Stimulated activated CD4-positive, alpha-beta T cell treated with anti-CD3 and anti-CD28 coated beads, Interleukin-12 subunit alpha, Interleukin-12 subunit beta, amount 100 ng/mL, for 48 hours (primary cell): ENCODE results near the gene NCOA1.
"Not testable (repeated sequence)": the region's sequence is repeated elsewhere in the genome, so short reads cannot be mapped to it uniquely, and the experiment has no call there.

ENCODE experiments used
- DNase-seq, 3 donors: peaks; one replicate each; pipeline ENCODE4 v3.0.0-alpha.2; 2020; ENCODE audit warnings: low read depth in 2 of 3, low spot score in 1 of 3

NCOA1 gene

DNA sequence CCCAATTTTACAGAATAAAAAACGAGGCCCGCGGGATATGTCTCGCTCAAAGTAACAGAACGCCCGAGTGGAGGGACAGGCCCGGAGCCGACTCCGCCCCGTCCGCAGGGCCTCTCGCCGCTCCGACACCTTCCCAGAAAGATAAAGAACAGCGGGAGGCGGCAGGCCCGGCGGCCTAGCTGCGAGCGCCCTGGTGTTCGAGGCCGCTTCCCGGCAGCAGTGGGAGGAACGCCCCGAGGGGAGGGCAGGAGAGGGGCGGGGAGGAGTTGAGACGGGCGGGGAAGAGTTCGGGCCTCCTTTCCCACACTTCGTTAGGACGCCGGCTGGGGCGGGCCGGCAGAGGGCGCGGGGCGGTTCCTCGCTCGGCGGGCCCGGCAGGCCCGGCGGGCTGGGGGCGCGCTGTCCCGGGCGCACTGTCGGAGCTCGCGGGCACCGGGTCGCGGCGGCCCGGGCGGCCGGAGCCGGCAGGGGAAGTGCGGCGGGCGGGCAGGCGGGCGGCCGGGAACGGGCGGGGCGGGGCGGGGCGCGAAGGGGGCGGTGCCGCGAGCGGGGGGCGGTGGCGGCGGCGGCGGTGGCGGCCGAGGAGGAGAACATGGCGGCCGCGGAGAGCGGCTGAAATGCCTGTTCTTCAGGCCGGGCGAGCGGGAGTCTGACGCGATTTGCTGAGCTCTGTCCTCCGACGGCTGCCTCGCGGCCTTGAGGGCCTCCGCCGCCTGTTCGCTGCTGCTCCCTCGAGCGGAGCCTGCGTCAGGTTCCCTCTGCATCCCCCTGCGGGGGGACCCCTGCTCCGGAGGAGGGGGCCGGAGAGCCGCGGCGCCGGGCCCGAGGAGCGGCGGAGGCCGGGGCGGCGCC, at the start of gene NCOA1:
TSS of gene NCOA1 (plus strand) at position 565 of the 852 bp plus-strand sequence. CDS start 167,424 bp downstream, outside the sequence.
- peak; percentile 84 to 89 (median 86) for DNase-seq

DNA sequence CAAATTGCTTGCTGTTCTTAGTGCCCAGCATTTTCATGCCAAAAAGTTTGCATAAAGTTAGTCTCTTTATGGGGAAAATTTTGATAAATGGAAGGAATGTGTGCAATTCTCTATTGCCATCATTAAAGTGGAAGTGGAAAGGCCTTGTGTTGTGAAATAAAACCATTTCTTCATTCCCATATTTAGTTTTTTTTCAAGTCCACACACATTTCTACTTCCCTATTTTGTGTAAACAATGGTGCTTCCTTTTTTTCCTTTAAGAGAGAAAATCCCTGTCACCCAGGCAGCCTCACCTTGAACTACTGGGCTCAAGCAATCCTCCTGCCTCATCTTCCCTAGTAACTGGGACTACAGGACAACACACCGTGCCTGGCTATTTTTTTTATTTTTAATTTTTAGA, 42.3 kb upstream of the NCOA1 start:
- no peak for DNase-seq

- DNase-seq: no peak
Measured at GRCh38 chr2:24449344-24449743, 41.7 kb upstream of the NCOA1 start.

- DNase-seq: no peak
Measured at GRCh38 chr2:24451805-24452501, 39.1 kb upstream of the NCOA1 start.

GRCh38 chr2:24452502-24452885, 38.6 kb upstream of the NCOA1 start:
- no peak for DNase-seq

- no peak for DNase-seq
Measured at GRCh38 chr2:24453379-24454073, 37.5 kb upstream of the NCOA1 start.

- DNase-seq: no peak
Measured at GRCh38 chr2:24454294-24454693, 36.8 kb upstream of the NCOA1 start.

GRCh38 chr2:24456599-24457556, 34.2 kb upstream of the NCOA1 start:
- peak; percentile 1 to 15 (median 12) for DNase-seq

DNA sequence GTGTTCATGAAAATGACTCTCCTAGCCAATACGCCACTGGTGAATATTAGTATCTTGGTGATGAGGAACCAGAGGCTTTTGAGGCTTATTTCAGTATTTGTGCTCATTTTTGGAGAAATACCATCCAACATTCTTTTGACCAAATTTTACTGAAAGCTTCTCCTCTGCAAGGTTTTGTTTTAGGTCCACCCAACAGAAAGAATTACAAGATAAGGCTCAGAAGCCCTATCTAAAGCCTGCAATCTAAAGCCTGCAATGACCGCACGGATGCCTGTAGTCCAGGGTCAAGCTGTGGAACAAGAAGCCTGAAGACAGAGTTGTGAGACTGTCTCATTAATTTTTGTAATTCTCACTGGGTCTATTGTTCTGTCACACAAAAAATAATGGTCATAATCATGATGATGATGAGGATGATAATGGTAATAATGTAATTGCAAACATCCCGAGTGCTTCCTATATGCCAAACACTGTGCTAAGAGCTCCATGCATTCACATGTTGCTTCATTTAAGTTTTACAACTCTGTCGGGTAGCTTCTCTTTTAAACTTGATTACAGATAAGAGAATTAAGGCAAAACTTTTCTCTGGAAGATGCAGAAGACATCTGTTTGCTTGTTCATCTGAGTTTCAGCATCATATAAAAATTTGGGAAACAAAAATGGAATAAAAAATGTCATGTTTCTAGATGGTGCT, 33.2 kb upstream of the NCOA1 start:
- no peak for DNase-seq

DNA sequence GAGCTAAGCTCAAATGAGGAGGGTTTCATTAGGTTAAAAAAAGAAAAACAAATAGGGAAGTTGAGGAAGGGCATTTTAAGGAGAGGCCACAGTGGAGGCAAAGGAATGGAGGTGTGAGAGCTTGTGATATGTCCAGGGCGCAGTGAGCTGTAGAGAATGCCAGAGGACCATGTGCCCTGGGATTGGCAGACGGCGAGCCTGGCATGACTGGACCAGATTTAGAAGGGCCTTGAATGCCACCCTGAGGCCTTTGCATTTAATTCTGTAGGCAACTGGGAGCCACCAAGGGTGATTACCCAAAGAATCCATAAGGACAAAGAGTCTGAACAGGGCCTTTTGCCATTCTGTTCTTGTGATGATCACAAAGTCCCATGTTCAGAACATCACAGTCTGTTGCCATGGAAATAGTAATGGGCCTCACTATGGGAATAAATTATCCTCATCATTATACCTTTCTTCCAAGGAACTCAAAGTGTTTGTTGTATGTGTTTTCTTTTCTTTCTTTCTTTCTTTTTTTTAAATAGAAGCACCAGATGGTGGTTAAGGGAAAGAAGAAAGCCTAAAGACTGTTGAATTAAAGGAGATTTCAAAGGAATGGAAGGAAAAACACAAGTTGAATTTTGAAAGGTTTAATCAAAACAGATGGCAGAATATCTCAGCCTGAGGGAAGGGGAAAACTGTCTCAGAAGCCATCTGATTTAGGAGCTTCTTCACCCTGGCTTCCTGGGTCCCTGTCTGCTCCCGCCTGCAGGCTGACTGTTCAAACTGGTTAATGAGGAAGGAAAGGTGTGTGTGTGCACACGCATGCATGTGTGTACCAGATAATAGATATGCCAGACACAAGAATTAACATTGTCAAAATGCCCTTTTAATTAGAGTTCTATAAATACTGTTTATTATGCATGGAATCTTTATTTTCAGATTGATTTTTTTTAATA, 31.6 kb upstream of the NCOA1 start:
- DNase-seq: no peak

GRCh38 chr2:24461685-24462084, 29.4 kb upstream of the NCOA1 start:
- no peak for DNase-seq

GRCh38 chr2:24463271-24463670, 27.8 kb upstream of the NCOA1 start:
- no peak for DNase-seq

GRCh38 chr2:24466871-24467870, 23.9 kb upstream of the NCOA1 start:
- DNase-seq: no peak

DNA sequence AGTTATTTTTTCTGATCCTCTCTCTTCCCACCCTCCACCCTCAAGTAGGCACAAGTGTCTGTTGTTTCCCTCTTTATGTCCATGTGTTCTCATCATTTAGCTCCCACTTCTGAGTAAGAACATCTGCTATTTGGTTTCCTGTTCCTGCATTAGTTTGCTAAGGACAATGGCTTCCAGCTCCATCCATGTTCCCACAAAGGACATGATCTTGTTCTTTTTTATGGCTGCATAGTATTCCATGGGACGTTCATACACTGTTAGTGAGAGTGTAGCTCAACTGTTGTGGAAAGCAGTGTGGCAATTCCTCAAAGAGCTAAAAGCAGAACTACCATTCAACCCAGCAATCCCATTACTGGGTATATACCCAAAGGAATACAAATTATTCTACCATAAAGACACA, 22.6 kb upstream of the NCOA1 start:
- not testable (repeated sequence) for DNase-seq

GRCh38 chr2:24469148-24469650, 21.9 kb upstream of the NCOA1 start:
- DNase-seq: no peak

DNA sequence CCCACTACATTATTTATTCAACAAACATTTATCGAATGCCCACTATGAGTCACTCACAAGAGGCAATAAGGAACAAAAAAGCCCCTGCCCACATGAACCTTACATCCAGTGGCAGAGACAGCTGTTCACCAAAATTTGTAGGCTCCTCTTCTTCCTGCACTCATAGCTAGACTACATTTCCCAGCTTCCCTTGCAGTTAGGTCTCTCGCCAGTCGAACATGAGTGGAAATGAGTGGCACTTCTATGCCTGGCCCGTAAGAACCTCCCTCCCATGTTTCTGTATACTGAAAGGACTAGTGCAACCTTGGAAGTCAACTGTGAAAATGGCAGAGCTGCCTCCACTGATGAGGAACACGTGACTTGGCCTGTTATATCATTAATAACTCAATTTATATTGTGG, 19.4 kb upstream of the NCOA1 start:
- no peak for DNase-seq

- DNase-seq: no peak
Measured at GRCh38 chr2:24472416-24472815, 18.6 kb upstream of the NCOA1 start.

- DNase-seq: no peak
Measured at GRCh38 chr2:24473626-24474025, 17.4 kb upstream of the NCOA1 start.
